HG02943 (cell line): Measurements from ENCODE around the gene HSPBP1.

ENCODE experiments used
- ATAC-seq: cut with Tn5 transposase; IDR thresholded peaks from one replicate; pipeline ENCODE4 v1.9.1; 2021; ENCODE audit warnings: mild to moderate bottlenecking, low read depth, moderate library complexity; ENCODE audit not compliant: unreplicated experiment

The HSPBP1 gene

DNA sequence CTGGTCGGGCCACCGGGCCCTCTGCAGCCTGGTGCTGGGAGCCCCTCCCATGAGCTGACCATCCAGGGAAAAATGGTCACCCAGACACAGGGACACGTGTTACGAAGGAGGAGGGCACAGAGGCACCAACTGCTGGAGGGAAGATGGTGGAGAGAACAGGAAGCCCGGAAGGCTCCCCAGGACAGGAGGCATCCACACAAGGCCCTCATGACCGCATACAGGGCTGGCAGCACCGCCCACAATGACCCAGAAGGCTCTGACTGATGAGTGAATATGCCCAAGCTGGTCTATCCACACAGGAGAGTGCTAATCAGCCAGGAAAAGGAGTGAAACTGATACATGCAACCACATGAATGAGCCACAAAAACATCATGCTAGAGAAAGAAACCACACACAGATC is 37.4 kb downstream of the HSPBP1 start:
- ATAC-seq, result no peak

DNA sequence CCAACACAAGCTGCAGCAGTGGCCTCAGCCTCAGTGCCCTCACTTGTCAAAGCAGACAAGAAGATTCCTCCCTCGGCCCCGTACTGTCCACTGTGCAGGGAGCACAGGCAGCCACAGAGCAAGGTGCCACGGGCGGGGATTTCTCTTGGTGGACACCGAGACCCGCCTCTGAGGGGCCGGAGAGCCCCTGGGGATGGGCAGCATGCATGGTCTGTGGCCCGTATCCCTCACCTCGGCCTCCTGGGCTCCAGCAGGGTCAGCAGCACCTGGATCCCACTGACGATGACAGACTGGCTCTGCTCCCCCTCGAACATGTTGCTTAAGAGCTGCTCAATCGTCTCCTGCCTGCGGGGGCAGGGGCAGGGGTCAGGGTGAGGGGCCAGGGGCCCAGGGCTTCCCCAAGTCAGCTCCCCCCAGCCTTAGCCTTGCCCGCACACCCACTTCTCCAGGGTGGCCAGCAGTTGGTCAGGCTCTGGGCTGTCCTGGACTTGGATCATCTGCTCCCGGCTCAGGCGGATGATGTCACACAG is 37.9 kb downstream of the HSPBP1 start:
- no peak for ATAC-seq

DNA sequence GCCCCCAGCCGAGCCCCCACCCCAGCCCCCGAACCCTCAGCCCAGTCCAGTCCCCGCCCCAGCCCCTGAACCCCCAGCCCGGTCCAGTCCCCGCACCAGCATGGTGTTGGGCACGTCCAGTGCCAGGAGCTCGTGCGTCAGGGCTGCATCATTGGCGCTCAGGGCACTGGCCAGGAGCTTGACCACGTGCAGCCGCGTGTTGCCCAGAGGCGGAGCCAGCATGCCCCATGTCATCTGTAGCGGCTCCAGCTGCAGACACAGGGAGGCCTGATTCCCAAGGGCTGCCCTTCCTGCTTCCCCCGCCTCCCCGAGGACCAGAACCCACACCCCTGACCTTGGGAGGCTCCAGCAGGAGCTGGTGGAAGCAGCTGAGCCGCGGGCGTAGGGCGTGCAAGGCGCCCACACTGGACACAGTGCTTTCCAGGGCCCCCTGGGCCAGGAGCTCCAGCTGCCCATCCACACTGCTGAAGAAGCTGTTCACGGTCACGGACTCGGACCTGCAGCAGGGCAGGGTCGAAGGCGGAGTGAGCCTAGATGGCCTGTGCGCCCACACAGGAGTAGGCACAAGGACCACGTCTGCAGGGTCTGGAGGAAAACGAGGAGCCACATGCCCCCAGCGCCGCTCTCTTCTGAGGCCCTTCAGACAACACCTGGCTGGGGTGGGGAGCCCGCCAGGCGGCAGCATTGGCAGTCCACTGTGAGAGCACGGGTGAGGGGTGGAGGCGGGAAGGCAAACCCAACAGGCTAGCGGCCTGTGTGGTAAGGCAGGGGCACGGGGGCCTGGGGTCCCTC is 38.6 kb downstream of the HSPBP1 start:
- ATAC-seq, result no peak

DNA sequence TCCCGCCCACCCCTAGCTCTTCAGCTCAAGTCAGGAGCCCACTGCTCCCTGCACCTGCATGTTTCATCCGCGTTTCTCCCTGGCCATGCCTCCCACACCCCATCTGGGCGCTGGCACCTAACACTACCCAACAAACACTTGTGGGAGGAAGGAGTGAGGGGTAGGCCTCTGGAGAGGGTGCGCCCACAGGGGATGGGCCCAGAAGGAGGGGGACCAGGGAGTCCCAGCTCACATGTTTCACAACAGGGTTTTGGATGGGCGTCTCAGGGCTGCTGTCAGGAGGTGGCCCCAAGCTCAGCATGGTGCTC is 39.2 kb downstream of the HSPBP1 start:
- ATAC-seq, result no peak

DNA sequence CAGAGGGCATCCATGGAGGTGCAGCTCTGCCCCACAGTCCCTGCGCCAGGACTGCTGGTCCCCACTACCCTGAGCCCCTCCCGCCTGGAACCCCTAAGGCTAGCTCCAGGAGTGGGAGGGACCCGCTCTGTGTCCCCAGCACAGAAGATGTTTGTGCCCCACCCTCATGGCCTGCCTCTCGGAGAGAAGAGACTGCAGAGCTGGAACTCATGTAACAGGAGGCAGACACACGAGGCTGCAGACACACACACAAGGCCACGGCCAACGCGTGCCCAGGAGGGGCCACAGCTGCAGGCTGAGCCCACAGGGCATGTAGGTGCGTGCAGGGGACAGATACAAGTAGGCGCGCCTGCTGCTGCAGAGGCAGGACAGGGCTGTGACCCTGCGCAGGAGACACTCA is 40.9 kb downstream of the HSPBP1 start:
- ATAC-seq, result no peak

DNA sequence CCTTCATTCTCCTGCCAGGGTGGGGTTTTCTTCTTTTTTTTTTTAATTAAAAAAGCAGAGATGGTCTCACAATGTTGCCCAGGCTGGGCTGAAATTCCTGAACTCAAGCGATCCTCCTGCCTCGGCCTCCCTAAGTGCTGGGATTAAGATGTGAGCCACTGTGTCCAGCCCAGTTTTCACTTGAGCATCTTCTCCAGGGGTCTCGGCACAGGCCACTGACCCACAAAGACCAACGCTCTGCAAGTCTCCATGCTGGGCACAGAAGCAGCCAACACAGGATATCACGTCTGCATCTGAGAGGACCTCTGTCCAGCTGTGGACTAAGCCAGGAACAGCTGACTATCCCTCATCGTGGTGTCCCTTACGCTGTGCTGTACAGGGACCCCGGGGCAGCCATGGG is 41.9 kb downstream of the HSPBP1 start:
- no peak for ATAC-seq

DNA sequence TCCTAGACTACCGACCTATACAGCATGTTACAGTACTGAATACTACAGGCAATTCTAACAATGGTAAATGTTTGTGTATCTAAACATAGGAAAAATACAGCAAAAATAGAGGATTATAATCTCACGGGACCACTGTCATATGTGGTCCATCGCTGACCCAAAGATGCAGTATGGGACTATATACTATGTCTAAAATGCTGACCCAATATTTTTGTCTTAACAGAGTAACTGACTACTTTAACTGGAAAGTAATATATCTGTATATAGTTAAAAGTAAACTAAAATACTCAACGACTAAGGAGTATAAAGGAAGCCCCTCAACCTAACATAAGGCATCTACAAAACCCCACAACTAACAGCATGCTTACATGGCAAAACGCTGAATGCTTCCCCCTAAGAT is 46.9 kb downstream of the HSPBP1 start:
- no peak for ATAC-seq

DNA sequence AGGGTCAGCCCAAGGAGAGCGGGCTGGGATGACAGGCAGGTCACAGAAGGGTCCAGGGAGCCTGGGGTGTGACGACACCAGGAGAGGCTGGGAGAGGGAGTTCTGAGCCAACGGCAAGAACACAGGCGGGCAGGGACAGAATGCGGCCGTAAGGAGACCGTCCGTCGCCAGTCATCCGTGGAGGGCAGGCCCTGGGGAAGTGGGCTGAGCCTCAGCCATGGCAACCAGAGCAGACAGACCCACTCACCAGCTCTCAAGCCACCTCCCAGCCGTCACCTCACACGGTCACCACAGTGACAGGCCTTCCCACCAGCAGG is 47.7 kb downstream of the HSPBP1 start:
- ATAC-seq, result no peak

DNA sequence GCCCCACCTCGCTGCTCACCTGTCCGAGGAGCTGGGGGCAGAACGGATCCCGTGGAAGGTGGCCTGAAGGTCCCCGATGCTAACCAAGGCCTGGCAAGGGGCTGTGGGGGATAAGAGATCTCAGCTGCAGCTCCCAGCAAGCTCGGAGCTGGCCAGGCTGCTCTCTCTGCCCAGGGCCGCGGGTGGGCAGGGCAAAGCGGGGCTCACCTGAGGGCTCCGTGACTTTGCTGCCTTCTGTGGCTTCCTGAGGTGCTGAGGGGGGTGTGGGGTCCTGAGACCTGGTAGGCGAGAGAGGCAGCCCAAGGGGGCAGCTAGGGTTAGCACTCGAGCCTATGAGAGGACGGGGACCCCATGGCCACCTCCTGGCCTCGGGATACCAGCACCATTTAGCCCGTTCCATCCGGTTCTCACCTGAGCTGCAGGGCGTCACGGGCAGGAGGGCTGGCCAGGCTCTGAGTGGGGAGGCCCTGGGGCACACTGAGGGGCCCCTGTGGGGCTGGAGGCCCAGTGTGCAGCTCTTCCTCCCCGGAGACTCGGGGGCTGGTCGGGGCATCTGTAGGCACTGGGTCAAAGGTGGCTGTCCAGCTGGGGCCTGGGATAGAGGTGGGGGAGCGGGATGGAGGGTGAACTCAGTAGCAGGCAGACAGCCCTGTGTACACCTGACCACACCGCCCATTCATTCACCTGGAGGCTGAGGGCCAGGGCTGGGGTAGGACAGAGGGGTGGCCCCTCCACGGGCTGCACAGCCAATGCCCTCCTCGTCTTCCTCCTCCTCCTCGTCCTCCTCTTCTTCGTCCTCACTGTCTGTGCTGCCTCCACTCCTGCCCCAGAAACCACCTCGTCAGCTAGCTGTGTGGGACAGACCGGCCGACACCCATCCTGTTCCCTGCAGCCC is 48.3 kb downstream of the HSPBP1 start:
- no peak for ATAC-seq

DNA sequence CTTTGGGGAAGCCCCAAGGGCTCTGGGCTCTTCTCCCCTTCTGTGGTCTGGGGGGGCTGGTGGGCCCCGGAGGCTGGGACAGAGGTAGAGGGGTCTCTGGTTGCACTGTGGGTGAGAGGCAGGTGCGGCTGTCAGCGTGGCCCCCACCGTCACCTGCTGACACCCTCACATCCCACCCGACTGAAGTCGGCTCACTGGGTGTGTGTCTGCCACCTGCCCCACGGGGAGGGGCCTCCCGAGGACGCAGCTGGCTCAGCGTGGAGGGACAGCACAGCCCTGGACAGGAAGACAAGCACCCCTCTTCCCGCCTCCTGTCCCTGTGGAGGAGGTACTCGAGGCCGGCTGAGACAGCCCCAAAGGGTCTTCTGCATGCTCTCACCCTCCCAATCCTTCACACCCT is 49.1 kb downstream of the HSPBP1 start:
- no peak for ATAC-seq

DNA sequence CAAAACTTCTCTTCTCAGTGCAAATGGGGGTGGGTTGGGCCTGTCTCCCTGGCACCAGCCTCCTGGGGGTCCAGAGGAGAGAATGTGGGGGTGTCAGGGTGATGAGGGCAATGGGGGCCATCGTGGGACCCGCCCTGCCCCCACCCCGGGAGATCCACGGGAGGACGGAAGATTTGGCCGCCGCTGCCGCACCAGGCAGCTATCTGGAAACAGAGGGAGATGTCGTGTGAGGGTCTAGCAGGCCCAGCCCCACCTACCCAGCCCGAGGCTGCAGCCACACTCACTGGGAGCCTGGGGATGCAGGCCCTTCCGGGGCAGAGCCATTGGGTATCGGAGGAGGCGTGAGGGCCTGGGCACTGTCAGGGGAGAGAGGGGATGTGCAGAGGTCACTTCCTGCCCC is 49.6 kb downstream of the HSPBP1 start:
- no peak for ATAC-seq

DNA sequence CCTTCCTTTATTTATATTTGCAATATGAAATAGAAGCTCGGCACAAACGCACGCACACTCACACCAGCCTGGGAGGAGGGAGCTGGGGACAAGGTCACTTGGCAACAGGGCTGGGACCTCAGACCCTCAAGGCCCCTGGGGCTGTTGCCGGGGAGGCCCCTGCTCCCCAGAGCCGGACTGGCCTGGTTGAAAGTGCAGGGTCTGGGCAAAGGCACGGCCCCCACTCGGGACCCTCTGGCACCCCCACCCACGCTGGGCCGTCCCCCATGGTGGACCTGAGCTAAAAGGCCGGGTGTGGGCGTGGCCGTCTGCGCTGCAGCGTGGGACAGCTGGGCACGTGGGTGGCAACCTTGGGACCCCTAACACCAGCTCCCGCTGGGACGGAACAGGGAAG is 50.1 kb downstream of the HSPBP1 start:
- no peak for ATAC-seq

DNA sequence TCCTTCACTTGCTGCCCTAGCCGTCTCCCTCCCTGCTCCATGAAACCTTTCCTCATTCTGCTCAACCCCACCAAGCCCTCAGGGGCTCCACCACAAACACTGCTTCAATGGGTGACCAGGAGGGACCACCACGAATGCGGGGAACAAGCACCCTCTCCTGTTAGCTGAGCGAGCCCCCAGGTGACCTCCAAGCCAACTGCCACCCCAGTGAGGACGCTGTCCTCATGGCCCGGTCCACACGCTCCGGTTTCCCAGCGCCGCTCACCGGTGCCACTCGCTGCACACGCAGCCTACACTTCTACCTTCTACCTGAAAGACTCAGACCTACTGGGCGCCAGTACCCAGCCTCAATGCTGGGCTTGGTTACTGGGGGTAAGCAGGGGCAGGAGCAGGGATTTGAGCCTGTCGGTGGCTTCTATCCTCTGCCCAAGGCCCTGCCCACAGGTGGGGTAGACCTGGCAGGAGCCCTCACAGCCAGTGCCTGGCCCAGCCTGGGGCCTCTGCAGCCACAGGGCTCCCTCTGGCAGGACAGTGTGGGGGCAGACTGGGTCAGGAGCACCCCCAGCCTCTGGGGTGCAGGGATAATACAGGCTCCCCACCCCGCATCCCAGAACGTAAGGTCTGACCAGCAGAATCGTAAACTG is 50.6 kb downstream of the HSPBP1 start:
- no peak for ATAC-seq

DNA sequence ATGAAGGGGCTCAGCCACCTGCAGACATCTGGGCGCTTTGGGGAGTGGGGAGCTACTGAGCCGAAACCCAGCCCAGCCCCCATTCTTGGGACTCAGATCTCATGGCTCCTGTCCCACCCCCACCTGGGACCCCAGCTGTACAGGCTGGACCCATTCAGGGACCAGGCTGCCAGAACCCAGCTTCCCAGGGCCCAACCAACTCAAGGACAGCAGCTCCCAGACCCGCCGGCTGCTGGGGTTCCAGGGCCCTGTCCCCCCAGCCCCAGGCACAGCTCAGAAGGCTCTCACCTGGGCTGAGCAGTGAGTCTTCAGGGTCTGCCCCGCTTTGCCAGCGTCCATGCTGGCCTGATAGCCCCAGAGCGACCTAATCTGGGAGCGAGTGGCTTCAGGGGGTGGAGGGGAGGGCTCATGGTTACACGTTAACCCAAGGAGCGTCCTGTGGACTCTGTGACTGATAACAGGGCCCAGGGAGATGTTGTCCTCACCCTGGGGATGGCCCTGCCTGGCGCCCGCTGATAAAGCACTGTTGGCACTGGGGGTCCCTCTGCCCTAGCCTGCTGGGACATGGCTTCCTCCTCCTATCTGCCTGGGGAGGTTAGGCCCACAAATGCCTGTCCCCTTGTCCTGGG is 51.4 kb downstream of the HSPBP1 start, which contains the start of gene TMEM86B:
TSS of gene TMEM86B (minus strand) at position 361 of the 629 bp plus-strand sequence. CDS start at position 339, 22 bp downstream.
- ATAC-seq, result no peak

DNA sequence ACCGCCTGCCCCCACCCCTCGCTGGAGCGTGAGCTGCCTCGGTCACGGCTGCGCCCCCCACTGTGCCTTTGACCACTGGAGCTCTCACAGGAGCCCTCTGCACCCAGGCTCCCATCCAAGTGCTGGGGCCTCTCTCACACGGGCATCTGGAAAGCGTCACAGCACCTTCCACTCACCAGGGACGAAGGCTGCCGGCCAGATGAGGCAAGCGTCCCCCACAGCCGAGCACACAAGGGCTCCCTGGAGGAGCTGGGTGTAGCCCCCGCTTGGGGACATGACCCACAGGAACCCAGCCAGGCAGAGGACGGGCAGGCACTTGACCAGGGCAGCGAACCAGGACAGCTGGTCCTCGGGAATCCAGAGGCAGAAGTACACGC is 51.9 kb downstream of the HSPBP1 start:
- no peak for ATAC-seq

DNA sequence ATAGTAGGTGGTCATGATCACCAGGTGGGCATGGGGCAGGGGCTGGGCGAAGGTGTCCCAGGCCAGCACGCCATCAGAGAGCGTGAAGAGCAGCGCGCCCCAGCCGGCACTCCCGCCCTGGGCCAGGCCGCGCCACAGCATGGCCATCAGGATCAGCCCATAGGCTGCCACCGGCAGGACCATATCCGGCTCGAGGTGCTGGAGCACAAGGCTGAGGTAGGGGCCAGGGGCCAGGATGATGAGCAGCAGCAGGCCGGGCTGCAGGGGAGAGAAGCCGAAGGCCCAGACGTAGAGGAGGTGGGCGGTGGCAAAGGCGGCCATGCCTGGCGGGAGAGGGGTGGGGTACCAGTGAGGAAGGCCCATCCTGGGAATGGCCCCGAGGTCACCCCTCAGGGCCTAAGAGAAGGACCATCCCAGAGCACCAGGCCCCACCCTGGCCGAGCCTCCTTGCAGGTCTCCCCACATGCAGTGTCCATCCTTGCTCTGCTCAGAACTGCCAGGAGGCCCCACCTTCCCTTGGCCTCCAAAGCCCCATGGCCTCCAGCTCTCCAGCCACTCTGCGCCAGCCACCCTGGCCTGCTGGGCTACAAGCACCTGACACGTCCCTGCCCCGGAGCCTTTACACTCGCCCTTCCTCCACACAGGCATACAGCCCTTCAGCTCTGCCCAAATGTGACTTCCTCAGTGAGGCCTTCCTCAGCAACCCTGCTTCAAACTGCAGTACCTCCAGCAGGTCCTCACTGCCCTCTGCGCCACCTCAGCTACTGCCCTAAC is 52.5 kb downstream of the HSPBP1 start:
- ATAC-seq, result no peak

DNA sequence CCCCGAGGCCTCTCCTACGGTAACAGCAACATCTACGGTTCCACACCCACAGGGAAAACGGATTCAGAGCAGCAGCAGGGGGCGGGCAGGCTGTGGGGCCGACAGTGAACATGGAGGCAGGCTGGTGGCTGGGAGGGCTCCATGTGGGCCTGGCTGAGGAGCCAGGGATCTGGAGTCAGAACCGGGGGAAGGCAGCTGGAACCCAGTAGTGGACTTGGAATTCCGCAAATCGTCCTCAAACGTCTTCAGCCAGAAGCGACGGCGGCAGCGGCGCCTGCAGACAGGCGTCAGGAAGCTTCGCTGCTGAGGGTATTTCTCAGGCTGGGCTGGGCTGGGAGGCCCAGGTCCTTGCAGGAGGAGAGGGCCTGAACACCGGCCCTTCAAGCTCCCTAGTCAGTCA is 53.1 kb downstream of the HSPBP1 start:
- no peak for ATAC-seq

DNA sequence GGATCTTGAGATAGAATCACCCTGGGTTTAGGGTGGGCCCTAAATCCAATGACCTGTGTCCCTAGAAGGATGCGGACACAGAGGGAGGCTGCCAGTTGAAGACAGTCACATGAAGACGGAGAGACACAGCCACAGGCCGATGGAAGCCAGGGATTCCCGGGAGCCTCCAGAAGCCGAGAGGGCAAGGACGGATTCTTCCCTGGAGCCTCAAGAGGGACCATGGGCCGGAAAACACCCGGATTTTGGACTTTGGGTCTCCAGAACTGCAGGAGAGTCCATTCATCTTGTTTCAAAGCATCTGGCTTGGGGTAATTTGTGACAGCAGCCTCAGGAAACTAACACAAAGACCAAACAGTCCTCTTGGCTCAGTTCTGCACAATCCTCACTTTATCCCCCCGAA is 53.6 kb downstream of the HSPBP1 start:
- no peak for ATAC-seq

DNA sequence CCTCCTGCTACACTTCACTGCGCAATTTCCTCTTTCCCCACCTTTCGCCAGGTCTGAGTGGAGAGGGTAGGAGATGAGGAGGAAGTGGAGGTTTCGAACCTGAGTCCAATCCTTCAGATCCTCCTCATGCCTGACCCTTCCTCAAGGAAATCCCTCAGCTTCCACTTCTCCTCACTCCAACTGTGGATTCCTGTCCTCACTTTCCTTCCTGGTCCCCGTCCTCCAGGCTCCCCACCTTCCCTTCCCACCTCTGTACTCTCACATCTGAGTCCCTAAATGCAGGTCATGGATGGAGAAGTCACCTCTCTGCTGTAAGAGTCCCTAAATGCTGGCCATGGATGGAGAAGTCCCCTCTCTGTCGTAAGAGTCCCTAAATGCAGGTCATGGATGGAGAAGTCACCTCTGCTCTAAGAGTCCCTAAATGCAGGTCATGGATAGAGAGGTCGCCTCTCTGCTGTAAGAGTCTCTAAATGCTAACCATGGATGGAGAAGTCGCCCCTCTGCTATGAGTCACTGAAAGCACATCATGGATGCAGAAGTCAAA is 54.4 kb downstream of the HSPBP1 start:
- no peak for ATAC-seq
